ENCODE measurements around the gene DHRS7B. TPM values are rescaled to one million over a fixed set of nuclear protein-coding genes. Genes with fewer than 3 reads are reported as not detected.

DHRS7B gene, protein sequence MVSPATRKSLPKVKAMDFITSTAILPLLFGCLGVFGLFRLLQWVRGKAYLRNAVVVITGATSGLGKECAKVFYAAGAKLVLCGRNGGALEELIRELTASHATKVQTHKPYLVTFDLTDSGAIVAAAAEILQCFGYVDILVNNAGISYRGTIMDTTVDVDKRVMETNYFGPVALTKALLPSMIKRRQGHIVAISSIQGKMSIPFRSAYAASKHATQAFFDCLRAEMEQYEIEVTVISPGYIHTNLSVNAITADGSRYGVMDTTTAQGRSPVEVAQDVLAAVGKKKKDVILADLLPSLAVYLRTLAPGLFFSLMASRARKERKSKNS
- 9.4 TPM for total RNA-seq (2021; ENCODE audit: unreplicated experiment)
- 14.7 TPM for polyA plus RNA-seq (2012; ENCODE audit: insufficient read length)
- percentile 57 among the genes with signal in this experiment for Bru-seq, nascent RNA
- percentile 58 among the genes with signal in this experiment for BruChase-seq, experiment 1, labeled RNA remaining after a 2-hour chase
- BruChase-seq, experiment 2, labeled RNA remaining after a 6-hour chase: percentile 56 among the genes with signal in this experiment
- long read RNA-seq, transcript DHRS7B-202 (7 exons, 2,175 nt): major isoform, 10 of 13 reads
- long read RNA-seq, partial matches to known transcripts: 0 of 13 reads
- long read RNA-seq, other reads (novel, unspliced or antisense): 3 of 13 reads

- peak within 1 kb of the TSS; percentile 90 for H3K27ac ChIP-seq (ENCODE audit: low read length)
- H3K4me1 ChIP-seq (ENCODE audit: control insufficient read depth, insufficient read depth, low read length): peaks cover 12% of the 10 kb centered on the region
- peak within 1 kb of the TSS; percentile 82 for H3K4me3 ChIP-seq (ENCODE audit: low read depth in 2 of 2, low read length in 2 of 2)
- DNase-seq (ENCODE audit: low read depth, low spot score) (peak; percentile 66), ATAC-seq (peak; percentile 98)
- BruUV-seq (replicated peaks): TSS peak; percentile 95
- no peaks in the 10 kb centered on the region for H3K27me3 ChIP-seq (ENCODE audit: control insufficient read depth, insufficient read depth, low read length)
- peak; percentile 62; the same call in 1 of the 2 replicates for TF ChIP-seq POLR2AphosphoS5 (IDR thresholded peaks at IDR 0.05; ENCODE audit: low read depth, low read length)
- 0 out of 2 replicates have a peak, but pooled peaks have one; percentile 51 for TF ChIP-seq SIN3A (IDR thresholded peaks at IDR 0.05; ENCODE audit: borderline replicate concordance, insufficient read depth, low read depth, low read length)
- TF ChIP-seq TCF7L2 (IDR thresholded peaks at IDR 0.05; ENCODE audit: low read depth, low read length): no peak; the same call in 1 of the 2 replicates
- CTCF ChIA-PET: no interaction called here
- peaks cover 3% of the 10 kb centered on the region; the same call in 1 of the 2 replicates for H3K36me3 ChIP-seq (ENCODE audit: control insufficient read depth, insufficient read depth, low read length)
- intact Hi-C loops (cut with micrococcal nuclease; ENCODE audit: unreplicated experiment): loop anchor here (10.0 kb wide), 2 partner anchors 88 to 158 kb away; partner anchors contain the start of genes MAP2K3 and TMEM11
- no peaks in the 10 kb centered on the region for H3K9me3 ChIP-seq (ENCODE audit: control insufficient read depth, insufficient read depth, low read depth, low read length)
- POLR2A ChIA-PET: interaction anchor here (0.6 kb wide), 1 partner anchor 10 kb away, joined by 3 read pairs; no protein-coding TSS in a partner anchor
- in situ Hi-C loops (cut with HindIII; ENCODE audit: low pct_unique_long_range_greater_than_20kb, low sequenced_read_pairs): no loop called here
These were observed at the start of gene DHRS7B for GRCh38 chr17:21126645-21127508. DHRS7B (plus strand) TSS chr17:21126964; CDS start chr17:21126972, 8 bp downstream.

- no peaks in the 10 kb centered on the region for H3K9me3 ChIP-seq (ENCODE audit: control insufficient read depth, insufficient read depth, low read depth, low read length)
- no peak for DNase-seq (ENCODE audit: low read depth, low spot score)
- ATAC-seq: no peak
- H3K27ac ChIP-seq (ENCODE audit: low read length): no peak overlapping the region
- H3K27me3 ChIP-seq (ENCODE audit: control insufficient read depth, insufficient read depth, low read length): no peaks in the 10 kb centered on the region
- no peak overlapping the region for H3K4me3 ChIP-seq (ENCODE audit: low read depth in 2 of 2, low read length in 2 of 2)
- H3K36me3 ChIP-seq (ENCODE audit: control insufficient read depth, insufficient read depth, low read length): no peaks in the 10 kb centered on the region
- TF ChIP-seq SIN3A (IDR thresholded peaks at IDR 0.05; ENCODE audit: borderline replicate concordance, insufficient read depth, low read depth, low read length): no peak
- TF ChIP-seq TCF7L2 (IDR thresholded peaks at IDR 0.05; ENCODE audit: low read depth, low read length): no peak
- TF ChIP-seq, protein P1, sequence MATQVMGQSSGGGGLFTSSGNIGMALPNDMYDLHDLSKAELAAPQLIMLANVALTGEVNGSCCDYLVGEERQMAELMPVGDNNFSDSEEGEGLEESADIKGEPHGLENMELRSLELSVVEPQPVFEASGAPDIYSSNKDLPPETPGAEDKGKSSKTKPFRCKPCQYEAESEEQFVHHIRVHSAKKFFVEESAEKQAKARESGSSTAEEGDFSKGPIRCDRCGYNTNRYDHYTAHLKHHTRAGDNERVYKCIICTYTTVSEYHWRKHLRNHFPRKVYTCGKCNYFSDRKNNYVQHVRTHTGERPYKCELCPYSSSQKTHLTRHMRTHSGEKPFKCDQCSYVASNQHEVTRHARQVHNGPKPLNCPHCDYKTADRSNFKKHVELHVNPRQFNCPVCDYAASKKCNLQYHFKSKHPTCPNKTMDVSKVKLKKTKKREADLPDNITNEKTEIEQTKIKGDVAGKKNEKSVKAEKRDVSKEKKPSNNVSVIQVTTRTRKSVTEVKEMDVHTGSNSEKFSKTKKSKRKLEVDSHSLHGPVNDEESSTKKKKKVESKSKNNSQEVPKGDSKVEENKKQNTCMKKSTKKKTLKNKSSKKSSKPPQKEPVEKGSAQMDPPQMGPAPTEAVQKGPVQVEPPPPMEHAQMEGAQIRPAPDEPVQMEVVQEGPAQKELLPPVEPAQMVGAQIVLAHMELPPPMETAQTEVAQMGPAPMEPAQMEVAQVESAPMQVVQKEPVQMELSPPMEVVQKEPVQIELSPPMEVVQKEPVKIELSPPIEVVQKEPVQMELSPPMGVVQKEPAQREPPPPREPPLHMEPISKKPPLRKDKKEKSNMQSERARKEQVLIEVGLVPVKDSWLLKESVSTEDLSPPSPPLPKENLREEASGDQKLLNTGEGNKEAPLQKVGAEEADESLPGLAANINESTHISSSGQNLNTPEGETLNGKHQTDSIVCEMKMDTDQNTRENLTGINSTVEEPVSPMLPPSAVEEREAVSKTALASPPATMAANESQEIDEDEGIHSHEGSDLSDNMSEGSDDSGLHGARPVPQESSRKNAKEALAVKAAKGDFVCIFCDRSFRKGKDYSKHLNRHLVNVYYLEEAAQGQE (IDR thresholded peaks at IDR 0.05; ENCODE audit: insufficient read depth in 1 of 2, low read depth in 2 of 2, low read length in 1 of 2): no peak
- no peak for TF ChIP-seq POLR2AphosphoS5 (IDR thresholded peaks at IDR 0.05; ENCODE audit: low read depth, low read length)
- TF ChIP-seq CTCF (IDR thresholded peaks at IDR 0.05): no peak
- BruUV-seq (replicated peaks): no TSS peak
- in situ Hi-C loops (cut with HindIII; ENCODE audit: low pct_unique_long_range_greater_than_20kb, low sequenced_read_pairs) (no loop called here), intact Hi-C loops (cut with micrococcal nuclease; ENCODE audit: unreplicated experiment) (no loop called here)
- ChIA-PET CTCF (no interaction called here), POLR2A (no interaction called here)
- H3K4me1 ChIP-seq (ENCODE audit: control insufficient read depth, insufficient read depth, low read length): no peaks in the 10 kb centered on the region
These were observed 49.5 kb upstream of the DHRS7B start for GRCh38 chr17:21077281-21077680.

Data from Panc1 (cell line).